Ishikawa (cell line): ENCODE measurements around the gene EIF5A2.

Experiments used
- CEBPB ChIP-seq: IDR thresholded peaks from 2 replicates; pipeline ENCODE4 v1.6.1; 2012
- CREB1 ChIP-seq: IDR thresholded peaks from 2 replicates; pipeline ENCODE4 v1.6.1; 2012; ENCODE audit warnings: low read depth
- EGR1 ChIP-seq: IDR thresholded peaks from 2 replicates; pipeline ENCODE4 v1.6.1; 2012
- EP300 ChIP-seq: IDR thresholded peaks from 2 replicates; pipeline ENCODE4 v1.6.1; 2012; ENCODE audit warnings: borderline replicate concordance
- FOXM1 ChIP-seq: IDR thresholded peaks from 2 replicates; pipeline ENCODE4 v1.6.1; 2012; ENCODE audit warnings: low read depth, borderline replicate concordance
- MAX ChIP-seq: IDR thresholded peaks from 2 replicates; pipeline ENCODE4 v1.6.1; 2012
- NFIC ChIP-seq: IDR thresholded peaks from 2 replicates; pipeline ENCODE4 v1.6.1; 2012
- RAD21 ChIP-seq: IDR thresholded peaks from 2 replicates; pipeline ENCODE4 v1.6.1; 2012; ENCODE audit warnings: low read depth
- REST ChIP-seq: IDR thresholded peaks from 2 replicates; pipeline ENCODE4 v1.6.1; 2012; ENCODE audit warnings: low read depth, mild to moderate bottlenecking
- TAF1 ChIP-seq: IDR thresholded peaks from 2 replicates; pipeline ENCODE4 v1.6.1; 2012; ENCODE audit warnings: low read depth, mild to moderate bottlenecking
- TCF12 ChIP-seq: IDR thresholded peaks from 2 replicates; pipeline ENCODE4 v1.6.1; 2012; ENCODE audit warnings: low read depth
- TEAD4 ChIP-seq: IDR thresholded peaks from 2 replicates; pipeline ENCODE4 v1.6.1; 2012
- USF1 ChIP-seq: IDR thresholded peaks from 2 replicates; pipeline ENCODE4 v1.6.1; 2012
- YY1 ChIP-seq: IDR thresholded peaks from 2 replicates; pipeline ENCODE4 v1.6.1; 2012; ENCODE audit warnings: low read depth
- ZBTB7A ChIP-seq: IDR thresholded peaks from 2 replicates; pipeline ENCODE4 v1.6.1; 2012; ENCODE audit warnings: low read depth

The EIF5A2 gene

GRCh38 chr3:170869239-170869590, 39.2 kb downstream of the EIF5A2 start:
- no peak for TF ChIP-seq ZBTB7A
- no peak for TF ChIP-seq TAF1
- TF ChIP-seq EGR1, result no peak
- TF ChIP-seq RAD21, result no peak
- no peak for TF ChIP-seq TCF12

DNA sequence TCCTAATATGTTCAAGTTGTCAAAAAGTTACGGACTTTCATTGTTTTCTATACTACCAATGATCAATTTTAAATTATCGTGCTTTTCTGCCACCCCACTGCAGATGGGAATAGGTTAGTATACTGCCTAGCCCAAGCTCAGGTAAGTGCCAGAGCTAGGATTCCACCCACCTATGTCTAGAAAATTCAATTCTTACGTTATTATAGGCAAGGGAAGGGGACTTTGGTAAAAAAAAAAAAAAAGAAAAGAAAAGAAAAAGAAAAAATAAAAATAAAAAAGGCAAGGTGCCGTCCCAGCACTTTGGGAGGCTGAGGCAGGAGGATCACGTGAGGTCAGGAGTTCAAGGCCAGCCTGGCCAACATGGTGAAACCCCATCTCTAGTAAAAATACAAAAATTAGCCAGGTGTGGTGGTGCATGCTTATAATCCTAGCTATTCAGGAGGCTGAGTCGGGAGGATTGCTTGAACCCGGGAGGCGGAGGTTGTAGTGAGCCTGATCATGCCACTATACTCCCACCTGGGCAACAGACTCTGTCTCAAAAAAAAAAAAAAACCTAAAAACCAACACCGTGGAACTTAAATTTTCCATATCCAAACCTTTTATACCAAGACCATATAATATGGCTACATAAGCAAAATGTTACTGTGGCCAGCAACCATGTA, 39.7 kb downstream of the EIF5A2 start:
- no peak for TF ChIP-seq USF1
- no peak for TF ChIP-seq TAF1
- no peak for TF ChIP-seq RAD21
- no peak for TF ChIP-seq ZBTB7A
- TF ChIP-seq TCF12, result no peak
- no peak for TF ChIP-seq EP300
- TF ChIP-seq YY1, result no peak
- TF ChIP-seq NFIC, result no peak
- no peak for TF ChIP-seq CEBPB
- TF ChIP-seq MAX, result no peak
- TF ChIP-seq FOXM1, result no peak
- TF ChIP-seq EGR1, result no peak

GRCh38 chr3:170867143-170867937, 41.1 kb downstream of the EIF5A2 start:
- TF ChIP-seq MAX, result no peak
- TF ChIP-seq RAD21, result no peak
- TF ChIP-seq TCF12, result no peak
- no peak for TF ChIP-seq USF1
- no peak for TF ChIP-seq FOXM1
- TF ChIP-seq CEBPB, result no peak
- no peak for TF ChIP-seq ZBTB7A
- no peak for TF ChIP-seq EGR1
- no peak for TF ChIP-seq CREB1
- no peak for TF ChIP-seq REST
- no peak for TF ChIP-seq TAF1

GRCh38 chr3:170866499-170866898, 41.9 kb downstream of the EIF5A2 start:
- no peak for TF ChIP-seq EP300
- TF ChIP-seq MAX, result no peak
- TF ChIP-seq CEBPB, result no peak
- TF ChIP-seq YY1, result no peak
- no peak for TF ChIP-seq TEAD4
- no peak for TF ChIP-seq RAD21
- TF ChIP-seq ZBTB7A, result no peak
- TF ChIP-seq USF1, result no peak
- TF ChIP-seq TCF12, result no peak
- no peak for TF ChIP-seq TAF1
- no peak for TF ChIP-seq FOXM1
- no peak for TF ChIP-seq NFIC
- no peak for TF ChIP-seq CREB1
- no peak for TF ChIP-seq EGR1
- TF ChIP-seq REST, result no peak
